ENCODE measurements around the gene ZNF57.
A peak's percentile ranks its signal among the peaks of the same experiment; 100 is the strongest.
"Not testable (repeated sequence)": the region's sequence is repeated elsewhere in the genome, so short reads cannot be mapped to it uniquely, and the experiment has no call there.

ZNF57 gene

GRCh38 chr19:2896694-2897093, 4.0 kb upstream of the ZNF57 start:
- DNase-seq (ENCODE audit: low spot score) = no peak

- DNase-seq (ENCODE audit: low spot score) = no peak
Observed at GRCh38 chr19:2902590-2903218, 2.0 kb downstream of the ZNF57 start.

- DNase-seq (ENCODE audit: low spot score) = not testable (repeated sequence)
Observed at GRCh38 chr19:2903326-2903725, 2.6 kb downstream of the ZNF57 start.

- no peak for DNase-seq (ENCODE audit: low spot score)
Observed at GRCh38 chr19:2905918-2906519, 5.3 kb downstream of the ZNF57 start.

- no peak for DNase-seq (ENCODE audit: low spot score)
Observed at GRCh38 chr19:2906631-2907195, 6.0 kb downstream of the ZNF57 start.

- no peak for DNase-seq (ENCODE audit: low spot score)
Observed at GRCh38 chr19:2912306-2912705, 11.6 kb downstream of the ZNF57 start.

- DNase-seq (ENCODE audit: low spot score) = no peak
Observed at GRCh38 chr19:2917275-2918184, 16.8 kb downstream of the ZNF57 start.

GRCh38 chr19:2922987-2923386, 22.3 kb downstream of the ZNF57 start:
- DNase-seq (ENCODE audit: low spot score) = no peak

GRCh38 chr19:2923510-2923909, 22.8 kb downstream of the ZNF57 start:
- DNase-seq (ENCODE audit: low spot score) = no peak

GRCh38 chr19:2926341-2927031, 25.8 kb downstream of the ZNF57 start:
- no peak for DNase-seq (ENCODE audit: low spot score)

- no peak for DNase-seq (ENCODE audit: low spot score)
Observed at GRCh38 chr19:2927032-2927430, 26.3 kb downstream of the ZNF57 start.

- DNase-seq (ENCODE audit: low spot score) = no peak
Observed at GRCh38 chr19:2933490-2933910, 32.8 kb downstream of the ZNF57 start.

- not testable (repeated sequence) for DNase-seq (ENCODE audit: low spot score)
Observed at GRCh38 chr19:2935863-2936262, 35.1 kb downstream of the ZNF57 start.

GRCh38 chr19:2942928-2943640, 42.4 kb downstream of the ZNF57 start:
- no peak for DNase-seq (ENCODE audit: low spot score)

GRCh38 chr19:2944403-2944774, 43.7 kb downstream of the ZNF57 start:
- DNase-seq (ENCODE audit: low spot score) = no peak

- DNase-seq (ENCODE audit: low spot score) = peak; percentile 98
Observed at GRCh38 chr19:2944775-2945574, 44.2 kb downstream of the ZNF57 start, which contains the start of gene ZNF77. Gene ZNF77 (minus strand): TSS chr19:2944971. CDS start chr19:2944840, 131 bp downstream.

- DNase-seq (ENCODE audit: low spot score) = no peak
Observed at GRCh38 chr19:2945575-2946184, 45.0 kb downstream of the ZNF57 start.

GRCh38 chr19:2949939-2950285, 49.2 kb downstream of the ZNF57 start:
- DNase-seq (ENCODE audit: low spot score) = peak; percentile 78

GRCh38 chr19:2950286-2951124, 49.8 kb downstream of the ZNF57 start:
- DNase-seq (ENCODE audit: low spot score) = peak; percentile 100

All from NAMALWA (cell line).